Measurements from ENCODE around the gene PLXND1.
"Not testable (repeated sequence)": the region's sequence is repeated elsewhere in the genome, so short reads cannot be mapped to it uniquely, and the experiment has no call there.

GRCh38 chr3:129640985-129641384 lies 34.5 kb upstream of the PLXND1 start:
- not testable (repeated sequence) for TF ChIP-seq CTCF, POLR2A (IDR thresholded peaks at IDR 0.05)

All from lower leg skin (tissue), 3 donors.